AG04449 (cell line): ENCODE data around the gene CDH13.

ENCODE experiments used
- CTCF ChIA-PET: fragments of 350-600 bp; formaldehyde crosslinking; extraction: SDS; loops from one replicate; lab custom pipeline; 2021; ENCODE audit warnings: antibody characterized with exemption; lab: Yijun Ruan, JAX
- POLR2A ChIA-PET: fragments of 400-600, 350-600 bp; formaldehyde crosslinking; extraction: SDS; loops from one replicate; lab custom pipeline; 2020; ENCODE audit warnings: antibody characterized with exemption, inconsistent platforms; lab: Yijun Ruan, JAX
- DNase-seq: peaks from one replicate; pipeline ENCODE4 v3.0.0-alpha.2; 2010; ENCODE audit warnings: low read depth, low spot score
- H3K4me3 ChIP-seq: 2 replicates; pipeline ENCODE4 v1.5.1; 2011; ENCODE audit warnings: low read depth, mild to moderate bottlenecking, control low read depth, low read length
- TF ChIP-seq, protein P1 (sequence below): IDR thresholded peaks from one replicate; pipeline ENCODE4 v1.5.1; 2011; ENCODE audit warnings: mild to moderate bottlenecking, moderate library complexity, low read length, control low read depth, inconsistent platforms; ENCODE audit not compliant: insufficient read depth; ENCODE audit errors: missing control alignments

CDH13 gene

DNA sequence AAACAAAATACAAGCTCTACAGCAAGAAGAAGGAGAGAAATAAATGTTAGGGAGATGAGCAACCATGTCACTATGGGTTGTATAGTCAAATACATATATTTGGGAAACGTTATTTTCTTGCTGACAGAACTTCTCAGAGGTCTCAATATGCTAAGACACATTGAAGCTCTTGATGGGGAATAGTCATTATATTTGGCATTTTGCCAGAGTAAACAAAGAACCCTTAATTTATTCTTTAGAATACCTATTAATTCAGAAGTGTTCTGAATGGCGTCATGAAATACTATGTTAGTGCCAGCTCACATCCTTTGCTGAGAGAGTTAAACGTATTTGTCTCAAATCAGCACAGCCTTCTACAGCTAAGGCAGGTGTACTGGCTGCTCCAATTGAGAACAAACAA, 458.9 kb downstream of the CDH13 start:
- POLR2A ChIA-PET, result no interaction called here
- DNase-seq, result no peak
- CTCF ChIA-PET, result interaction anchor here (0.9 kb wide), 1 partner anchor 9 kb away, joined by 3 read pairs; no protein-coding TSS in a partner anchor

DNA sequence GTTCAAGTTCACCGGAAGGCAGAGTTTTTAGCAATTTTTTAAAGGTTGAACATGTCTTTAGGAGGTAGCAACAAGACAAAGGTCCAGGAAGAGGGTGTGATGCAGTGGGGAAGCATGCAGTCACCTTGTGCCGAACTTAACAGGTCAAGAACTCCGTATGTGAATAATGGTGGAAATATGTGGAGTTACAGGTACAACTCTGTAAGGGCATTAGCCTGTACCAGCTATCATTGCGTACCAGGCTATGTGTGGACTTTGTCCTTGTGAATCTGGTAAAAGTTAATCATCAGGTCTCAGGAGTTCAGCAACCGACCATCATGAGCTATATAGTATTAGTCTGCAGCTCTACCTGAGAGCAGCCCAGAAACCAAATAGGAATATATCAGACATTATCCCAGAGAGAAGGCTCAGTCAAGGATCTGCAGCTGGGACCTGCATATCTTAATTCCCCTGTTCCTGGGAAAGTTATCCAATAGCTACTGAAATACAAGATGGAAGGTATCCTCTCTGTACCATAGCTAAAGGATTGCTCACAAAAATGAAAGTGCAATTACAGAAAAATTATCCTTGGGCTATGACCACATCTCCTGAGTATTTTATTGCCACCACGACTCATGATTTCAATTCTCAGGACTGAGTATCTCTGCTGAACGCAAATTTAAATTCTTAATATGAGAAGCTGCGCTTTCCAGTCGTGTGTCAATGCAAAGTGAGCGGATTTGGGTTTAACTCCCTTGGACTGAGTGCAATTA, 469.3 kb downstream of the CDH13 start:
- TF ChIP-seq, protein P1, sequence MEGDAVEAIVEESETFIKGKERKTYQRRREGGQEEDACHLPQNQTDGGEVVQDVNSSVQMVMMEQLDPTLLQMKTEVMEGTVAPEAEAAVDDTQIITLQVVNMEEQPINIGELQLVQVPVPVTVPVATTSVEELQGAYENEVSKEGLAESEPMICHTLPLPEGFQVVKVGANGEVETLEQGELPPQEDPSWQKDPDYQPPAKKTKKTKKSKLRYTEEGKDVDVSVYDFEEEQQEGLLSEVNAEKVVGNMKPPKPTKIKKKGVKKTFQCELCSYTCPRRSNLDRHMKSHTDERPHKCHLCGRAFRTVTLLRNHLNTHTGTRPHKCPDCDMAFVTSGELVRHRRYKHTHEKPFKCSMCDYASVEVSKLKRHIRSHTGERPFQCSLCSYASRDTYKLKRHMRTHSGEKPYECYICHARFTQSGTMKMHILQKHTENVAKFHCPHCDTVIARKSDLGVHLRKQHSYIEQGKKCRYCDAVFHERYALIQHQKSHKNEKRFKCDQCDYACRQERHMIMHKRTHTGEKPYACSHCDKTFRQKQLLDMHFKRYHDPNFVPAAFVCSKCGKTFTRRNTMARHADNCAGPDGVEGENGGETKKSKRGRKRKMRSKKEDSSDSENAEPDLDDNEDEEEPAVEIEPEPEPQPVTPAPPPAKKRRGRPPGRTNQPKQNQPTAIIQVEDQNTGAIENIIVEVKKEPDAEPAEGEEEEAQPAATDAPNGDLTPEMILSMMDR, result no peak

More for the DNA sequence above, 458.9 kb downstream of the CDH13 start:
- H3K4me3 ChIP-seq, result no peak overlapping the region
- TF ChIP-seq, protein P1, result no peak

DNA sequence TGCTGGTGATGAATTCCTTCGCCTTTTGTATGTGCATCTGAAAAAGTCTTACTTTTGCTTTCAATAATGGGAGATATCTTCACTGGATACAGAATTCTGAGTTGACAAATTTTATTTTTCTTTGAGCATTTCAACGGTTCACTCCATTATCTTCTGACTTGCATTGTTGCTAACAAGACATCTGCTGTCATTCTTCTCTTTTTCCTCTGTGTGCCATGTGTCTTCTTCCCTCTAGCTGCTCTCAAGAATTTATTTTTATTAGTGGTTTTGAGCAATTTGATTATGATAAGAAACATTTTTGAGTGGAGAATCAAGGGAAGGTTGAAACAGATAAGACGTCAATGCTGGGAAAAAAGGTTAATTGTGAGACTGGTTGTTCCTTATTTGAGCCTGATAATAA, 471.8 kb downstream of the CDH13 start:
- H3K4me3 ChIP-seq, result no peak overlapping the region
- TF ChIP-seq, protein P1, result no peak
- CTCF ChIA-PET, result interaction anchor here (2.6 kb wide), 1 partner anchor 15 kb away, joined by 10 read pairs; no protein-coding TSS in a partner anchor
- POLR2A ChIA-PET, result no interaction called here
- no peak for DNase-seq

More for the DNA sequence above, 469.3 kb downstream of the CDH13 start:
- CTCF ChIA-PET, result interaction anchor here (1.7 to 2.6 kb wide), 2 partner anchors 17 kb away, joined by 5 to 10 read pairs; no protein-coding TSS in a partner anchor
- no peak overlapping the region for H3K4me3 ChIP-seq
- no peak for DNase-seq
- POLR2A ChIA-PET, result interaction anchor here (0.5 kb wide), 1 partner anchor 23 kb away, joined by 3 read pairs; no protein-coding TSS in a partner anchor

DNA sequence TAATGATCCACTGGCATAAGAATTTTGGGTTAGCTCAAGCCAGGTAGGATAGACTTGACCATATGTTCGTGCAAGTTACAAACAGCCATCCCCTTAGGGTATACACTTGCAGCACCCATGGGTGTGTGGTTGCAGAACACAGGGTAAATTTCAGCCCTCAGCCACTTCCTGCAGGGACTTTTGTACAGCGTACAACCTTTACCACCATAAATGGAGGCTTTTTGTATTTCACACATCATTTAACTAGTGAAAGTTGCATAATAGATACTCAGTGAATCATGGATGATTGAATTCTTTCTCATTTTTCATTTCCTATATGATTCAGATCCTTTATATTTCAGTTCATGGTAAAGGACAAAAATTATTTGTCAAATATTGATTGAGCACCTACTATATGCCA, 473.9 kb downstream of the CDH13 start:
- DNase-seq, result no peak
- TF ChIP-seq, protein P1, result no peak
- H3K4me3 ChIP-seq, result no peak overlapping the region
- POLR2A ChIA-PET, result no interaction called here
- CTCF ChIA-PET, result no interaction called here

DNA sequence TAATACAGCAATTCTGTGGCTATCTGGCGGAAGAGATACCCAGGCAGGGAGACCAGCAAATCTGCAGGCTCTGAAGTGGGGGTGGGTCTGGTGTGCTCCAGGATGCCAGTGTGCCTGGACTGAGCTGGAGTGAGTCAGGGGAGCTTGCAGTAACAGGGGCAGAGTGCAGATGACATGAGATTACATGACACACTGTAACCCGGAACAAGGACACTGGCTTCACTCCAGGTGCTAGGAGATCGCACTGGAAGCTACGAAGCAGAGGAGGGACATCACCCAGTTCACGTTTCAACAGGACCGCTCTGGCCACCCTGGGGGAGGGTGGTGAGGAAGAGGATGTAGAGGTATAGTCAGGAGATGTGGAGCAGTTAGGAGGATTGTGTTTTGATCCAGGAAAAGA, 475.6 kb downstream of the CDH13 start:
- POLR2A ChIA-PET, result no interaction called here
- TF ChIP-seq, protein P1, result no peak

DNA sequence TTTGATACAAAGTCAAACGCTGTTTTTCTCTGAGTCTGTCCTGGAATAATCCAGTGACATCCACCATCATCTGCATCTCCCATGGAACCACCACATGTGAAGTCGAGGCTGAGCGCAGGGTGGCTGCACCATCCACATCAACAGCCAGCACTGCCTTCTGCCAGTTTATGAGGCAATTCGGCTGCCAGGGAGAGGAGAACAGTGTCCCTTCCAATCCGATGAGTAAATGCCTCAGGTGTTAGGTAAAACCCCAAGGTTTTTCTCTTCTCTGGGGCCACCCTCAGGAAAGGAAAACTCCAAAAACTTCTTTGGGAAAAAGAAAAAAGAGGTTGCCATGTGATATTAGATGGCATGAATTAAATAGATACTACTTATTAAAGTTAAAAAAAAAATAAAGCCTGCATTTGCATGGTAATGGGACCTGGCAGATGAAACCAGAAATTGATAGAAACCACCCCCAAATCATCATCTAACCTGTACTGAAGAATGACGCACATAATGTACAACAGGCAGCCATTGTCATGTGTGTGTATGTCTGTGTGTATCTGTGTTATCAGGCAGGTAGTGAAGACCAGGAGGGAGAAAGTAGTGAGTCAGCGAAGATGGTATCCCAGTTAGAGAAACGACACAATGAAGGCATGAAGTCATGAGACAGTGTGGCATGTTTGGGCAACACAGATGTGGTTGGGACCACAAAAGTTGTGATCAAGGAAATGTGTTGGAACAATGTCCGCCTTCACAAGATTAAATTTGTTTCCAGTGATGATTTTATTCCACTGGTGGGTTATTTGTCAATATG, 478.7 kb downstream of the CDH13 start:
- POLR2A ChIA-PET, result no interaction called here
- DNase-seq, result no peak
- TF ChIP-seq, protein P1, result no peak
- CTCF ChIA-PET, result no interaction called here
- H3K4me3 ChIP-seq, result no peak overlapping the region

More for the DNA sequence above, 475.6 kb downstream of the CDH13 start:
- DNase-seq, result no peak
- H3K4me3 ChIP-seq, result no peak overlapping the region
- CTCF ChIA-PET, result no interaction called here
